ENCODE data around the gene CEP89. TPM values are rescaled to one million over a fixed set of nuclear protein-coding genes. Genes with fewer than 3 reads are reported as not detected.

The CEP89 gene
- total RNA-seq, 4 donors from 2014 or later: 12.6 to 28.5 (median 13.2) TPM

- no peak overlapping the region for H3K27ac ChIP-seq
- TF ChIP-seq POLR2A (IDR thresholded peaks at IDR 0.05) (no peak), CTCF (IDR thresholded peaks at IDR 0.05) (no peak), EP300 (IDR thresholded peaks at IDR 0.05) (no peak)
- no peak for DNase-seq (ENCODE audit: low spot score in 2 of 2)
- WGBS, 2 donors: 80 to 94% methylated on average over 10 to 12 of the region's 12 CpGs
- no peak overlapping the region for H3K4me3 ChIP-seq
- no peaks in the 10 kb centered on the region for H3K27me3 ChIP-seq
- H3K4me1 ChIP-seq: no peaks in the 10 kb centered on the region
- peaks cover 0 to 82% (median 0%) of the 10 kb centered on the region in 3 donors for H3K36me3 ChIP-seq
- no peaks in the 10 kb centered on the region for H3K9me3 ChIP-seq
Observed at GRCh38 chr19:32881766-32882165, 90.0 kb downstream of the CEP89 start.

- H3K27me3 ChIP-seq: no peaks in the 10 kb centered on the region
- WGBS, 2 donors: 83 to 94% methylated on average over 2 of the region's 2 CpGs
Observed at GRCh38 chr19:32880622-32881021, 91.1 kb downstream of the CEP89 start.

GRCh38 chr19:32879741-32880140 lies 92.0 kb downstream of the CEP89 start:
- no peaks in the 10 kb centered on the region for H3K4me1 ChIP-seq
- H3K27me3 ChIP-seq: no peaks in the 10 kb centered on the region
- WGBS, 2 donors: 82 to 87% methylated on average over 8 of the region's 8 CpGs
- peaks cover 0 to 84% (median 0%) of the 10 kb centered on the region in 3 donors for H3K36me3 ChIP-seq
- no peak overlapping the region for H3K4me3 ChIP-seq
- TF ChIP-seq CTCF (IDR thresholded peaks at IDR 0.05) (no peak), EP300 (IDR thresholded peaks at IDR 0.05) (no peak), POLR2A (IDR thresholded peaks at IDR 0.05) (no peak)
- no peaks in the 10 kb centered on the region for H3K9me3 ChIP-seq
- H3K27ac ChIP-seq: no peak overlapping the region
- DNase-seq (ENCODE audit: low spot score in 2 of 2): no peak

More at GRCh38 chr19:32880622-32881021, 91.1 kb downstream of the CEP89 start:
- Histone ChIP-seq H3K9me3 (no peaks in the 10 kb centered on the region), H3K4me1 (no peaks in the 10 kb centered on the region), H3K27ac (no peak overlapping the region), H3K36me3 (peaks cover 0 to 82% (median 0%) of the 10 kb centered on the region in 3 donors), H3K4me3 (no peak overlapping the region)
- no peak for DNase-seq (ENCODE audit: low spot score in 2 of 2)
- TF ChIP-seq EP300 (IDR thresholded peaks at IDR 0.05): no peak
- TF ChIP-seq POLR2A (IDR thresholded peaks at IDR 0.05): no peak
- TF ChIP-seq CTCF (IDR thresholded peaks at IDR 0.05): no peak

GRCh38 chr19:32878988-32879387 lies 92.8 kb downstream of the CEP89 start:
- H3K36me3 ChIP-seq: peaks cover 0 to 88% (median 0%) of the 10 kb centered on the region in 3 donors
- no peaks in the 10 kb centered on the region for H3K9me3 ChIP-seq
- no peaks in the 10 kb centered on the region for H3K27me3 ChIP-seq
- DNase-seq (ENCODE audit: low spot score in 2 of 2): no peak
- 91 to 96% methylated on average over 12 of the region's 12 CpGs for WGBS, 2 donors
- no peaks in the 10 kb centered on the region for H3K4me1 ChIP-seq
- no peak overlapping the region for H3K27ac ChIP-seq
- TF ChIP-seq POLR2A (IDR thresholded peaks at IDR 0.05) (no peak), EP300 (IDR thresholded peaks at IDR 0.05) (no peak), CTCF (IDR thresholded peaks at IDR 0.05) (no peak)
- no peak overlapping the region for H3K4me3 ChIP-seq

GRCh38 chr19:32877977-32878745 lies 93.6 kb downstream of the CEP89 start:
- Histone ChIP-seq H3K27ac (no peak overlapping the region), H3K4me1 (no peaks in the 10 kb centered on the region), H3K27me3 (no peaks in the 10 kb centered on the region), H3K4me3 (no peak overlapping the region), H3K9me3 (no peaks in the 10 kb centered on the region), H3K36me3 (peaks cover 0 to 81% (median 0%) of the 10 kb centered on the region in 3 donors)
- TF ChIP-seq POLR2A (IDR thresholded peaks at IDR 0.05) (no peak), CTCF (IDR thresholded peaks at IDR 0.05) (no peak)
- WGBS, 2 donors: 93 to 94% methylated on average over 14 of the region's 14 CpGs
- DNase-seq (ENCODE audit: low spot score in 2 of 2): no peak
